ENCODE measurements around the gene PDF.
A peak's percentile ranks its signal among the peaks of the same experiment; 100 is the strongest.

DNA sequence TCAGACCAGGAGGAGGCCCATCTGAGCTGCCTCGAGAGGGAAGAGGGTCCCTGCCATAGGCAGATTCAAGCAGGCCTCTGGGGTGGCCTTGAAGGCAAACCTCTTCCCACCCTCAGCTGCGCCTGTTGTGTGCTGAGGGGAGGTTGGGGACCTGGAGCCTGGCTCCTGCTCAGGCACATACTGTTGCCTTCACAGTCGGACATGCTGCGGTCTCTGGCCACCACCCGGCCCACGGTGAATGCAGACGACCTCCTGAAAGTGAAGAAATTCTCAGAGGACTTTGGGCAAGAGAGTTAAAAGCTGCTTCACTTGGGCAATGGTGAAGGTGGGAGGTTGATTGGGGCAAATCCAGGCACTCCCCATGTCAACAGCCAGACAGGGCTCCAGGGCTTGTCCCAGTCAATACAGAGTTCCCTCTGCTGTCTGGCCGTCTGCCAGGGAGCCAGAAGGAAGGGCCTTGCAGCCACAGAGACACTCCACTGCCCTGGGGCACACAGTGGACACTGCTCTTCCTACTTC, 6.3 kb downstream of the PDF start:
- TF ChIP-seq POLR2A (IDR thresholded peaks at IDR 0.05; ENCODE audit: low read depth, low read length) = peak; percentile 36
- TF ChIP-seq, protein P1, sequence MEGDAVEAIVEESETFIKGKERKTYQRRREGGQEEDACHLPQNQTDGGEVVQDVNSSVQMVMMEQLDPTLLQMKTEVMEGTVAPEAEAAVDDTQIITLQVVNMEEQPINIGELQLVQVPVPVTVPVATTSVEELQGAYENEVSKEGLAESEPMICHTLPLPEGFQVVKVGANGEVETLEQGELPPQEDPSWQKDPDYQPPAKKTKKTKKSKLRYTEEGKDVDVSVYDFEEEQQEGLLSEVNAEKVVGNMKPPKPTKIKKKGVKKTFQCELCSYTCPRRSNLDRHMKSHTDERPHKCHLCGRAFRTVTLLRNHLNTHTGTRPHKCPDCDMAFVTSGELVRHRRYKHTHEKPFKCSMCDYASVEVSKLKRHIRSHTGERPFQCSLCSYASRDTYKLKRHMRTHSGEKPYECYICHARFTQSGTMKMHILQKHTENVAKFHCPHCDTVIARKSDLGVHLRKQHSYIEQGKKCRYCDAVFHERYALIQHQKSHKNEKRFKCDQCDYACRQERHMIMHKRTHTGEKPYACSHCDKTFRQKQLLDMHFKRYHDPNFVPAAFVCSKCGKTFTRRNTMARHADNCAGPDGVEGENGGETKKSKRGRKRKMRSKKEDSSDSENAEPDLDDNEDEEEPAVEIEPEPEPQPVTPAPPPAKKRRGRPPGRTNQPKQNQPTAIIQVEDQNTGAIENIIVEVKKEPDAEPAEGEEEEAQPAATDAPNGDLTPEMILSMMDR (IDR thresholded peaks at IDR 0.05; ENCODE audit: extremely low read depth in 1 of 2, insufficient read depth in 1 of 2, low read depth in 1 of 2, low read length in 2 of 2) = no peak
- no peak for TF ChIP-seq EZH2 (IDR thresholded peaks at IDR 0.05; ENCODE audit: borderline replicate concordance, low read depth, low read length, severe bottlenecking)
- TF ChIP-seq, protein P2, sequence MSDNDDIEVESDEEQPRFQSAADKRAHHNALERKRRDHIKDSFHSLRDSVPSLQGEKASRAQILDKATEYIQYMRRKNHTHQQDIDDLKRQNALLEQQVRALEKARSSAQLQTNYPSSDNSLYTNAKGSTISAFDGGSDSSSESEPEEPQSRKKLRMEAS (IDR thresholded peaks at IDR 0.05; ENCODE audit: insufficient read depth, insufficient read length) = no peak
- no peak for TF ChIP-seq POLR2AphosphoS5 (IDR thresholded peaks at IDR 0.05; ENCODE audit: insufficient read depth, low read depth, low read length)
